HG03558 (cell line): ENCODE data around the gene FXYD6.

Experiments used
- ATAC-seq: cut with Tn5 transposase; IDR thresholded peaks from one replicate; pipeline ENCODE4 v1.9.1; 2021; ENCODE audit warnings: moderate number of reproducible peaks; ENCODE audit not compliant: unreplicated experiment; ENCODE audit errors: extremely low read depth

Gene FXYD6

GRCh38 chr11:117910941-117911655 is 34.6 kb upstream of the FXYD6 start:
- no peak for ATAC-seq

- no peak for ATAC-seq
Observed at GRCh38 chr11:117910525-117910924, 34.1 kb upstream of the FXYD6 start.

GRCh38 chr11:117909611-117910382 is 33.3 kb upstream of the FXYD6 start:
- no peak for ATAC-seq

GRCh38 chr11:117908959-117909610 is 32.6 kb upstream of the FXYD6 start:
- ATAC-seq, result no peak

- ATAC-seq, result no peak
Observed at GRCh38 chr11:117908109-117908895, 31.8 kb upstream of the FXYD6 start.

GRCh38 chr11:117907276-117908108 is 31.0 kb upstream of the FXYD6 start:
- ATAC-seq, result no peak

GRCh38 chr11:117906710-117907109 is 30.3 kb upstream of the FXYD6 start:
- no peak for ATAC-seq

- no peak for ATAC-seq
Observed at GRCh38 chr11:117906126-117906525, 29.7 kb upstream of the FXYD6 start.

- ATAC-seq, result no peak
Observed at GRCh38 chr11:117905524-117905923, 29.1 kb upstream of the FXYD6 start.

- no peak for ATAC-seq
Observed at GRCh38 chr11:117903505-117904382, 27.3 kb upstream of the FXYD6 start.

- no peak for ATAC-seq
Observed at GRCh38 chr11:117902001-117902845, 25.8 kb upstream of the FXYD6 start.

- no peak for ATAC-seq
Observed at GRCh38 chr11:117901601-117902000, 25.1 kb upstream of the FXYD6 start.

- no peak for ATAC-seq
Observed at GRCh38 chr11:117900720-117901440, 24.4 kb upstream of the FXYD6 start.

GRCh38 chr11:117900121-117900648 is 23.7 kb upstream of the FXYD6 start:
- no peak for ATAC-seq

GRCh38 chr11:117898059-117898458 is 21.6 kb upstream of the FXYD6 start:
- no peak for ATAC-seq

- no peak for ATAC-seq
Observed at GRCh38 chr11:117892651-117893050, 16.2 kb upstream of the FXYD6 start.

- ATAC-seq, result no peak
Observed at GRCh38 chr11:117891362-117891761, 14.9 kb upstream of the FXYD6 start.
